ENCODE results near the gene CCM2L. TPM values are rescaled to one million over a fixed set of nuclear protein-coding genes. Genes with fewer than 3 reads are reported as not detected.
A peak's percentile ranks its signal among the peaks of the same experiment; 100 is the strongest.

CCM2L gene
- polyA plus RNA-seq, 1 donor (not counting 4 experiments of a cell fraction or from before 2014, with no cell fraction given), result not detected

DNA sequence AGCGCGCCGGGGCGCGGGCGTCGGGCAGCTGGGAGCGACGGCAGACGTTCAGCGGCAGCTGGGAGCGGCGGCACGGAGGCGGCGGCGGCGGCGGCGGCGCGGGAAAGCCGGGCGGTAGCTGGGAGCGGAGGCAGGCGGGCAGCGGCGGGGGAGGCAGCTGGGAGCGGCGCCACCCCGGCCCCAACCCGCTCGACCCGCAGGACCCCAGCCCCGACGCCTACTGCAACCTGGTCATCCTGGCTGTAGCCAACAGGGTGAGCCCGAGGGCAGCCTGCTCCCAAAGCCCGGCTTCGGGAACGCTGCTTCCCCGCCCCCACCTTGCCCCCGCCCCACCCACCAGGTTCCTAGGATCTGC lies 8.9 kb downstream of the CCM2L start:
- dilution Hi-C loops (cut with MboI; ENCODE audit: extremely low pct_ligation_motif_present, low sequenced_read_pairs), result no loop called here
- H3K27ac ChIP-seq (ENCODE audit: control insufficient read depth, insufficient read depth, low read length), result no peak overlapping the region
- no peak for DNase-seq (ENCODE audit: low read depth, low spot score)
- peaks cover 61% of the 10 kb centered on the region for H3K27me3 ChIP-seq (ENCODE audit: control insufficient read depth, extremely low read depth, insufficient read depth, low read length)
- H3K79me2 ChIP-seq (ENCODE audit: control insufficient read depth, insufficient read depth, low read length), result no peaks in the 10 kb centered on the region
- no peaks in the 10 kb centered on the region for H3K9me3 ChIP-seq (ENCODE audit: control insufficient read depth, low read depth, low read length)
- H3K4me3 ChIP-seq (ENCODE audit: control insufficient read depth in 2 of 3, extremely low read depth in 1 of 3, insufficient read depth in 2 of 3, low read depth in 1 of 3, low read length in 3 of 3), result no peak overlapping the region
- H3K4me2 ChIP-seq (ENCODE audit: control insufficient read depth, extremely low read depth, insufficient read depth, low read depth, low read length), result no peak overlapping the region
- TF ChIP-seq, protein P1, sequence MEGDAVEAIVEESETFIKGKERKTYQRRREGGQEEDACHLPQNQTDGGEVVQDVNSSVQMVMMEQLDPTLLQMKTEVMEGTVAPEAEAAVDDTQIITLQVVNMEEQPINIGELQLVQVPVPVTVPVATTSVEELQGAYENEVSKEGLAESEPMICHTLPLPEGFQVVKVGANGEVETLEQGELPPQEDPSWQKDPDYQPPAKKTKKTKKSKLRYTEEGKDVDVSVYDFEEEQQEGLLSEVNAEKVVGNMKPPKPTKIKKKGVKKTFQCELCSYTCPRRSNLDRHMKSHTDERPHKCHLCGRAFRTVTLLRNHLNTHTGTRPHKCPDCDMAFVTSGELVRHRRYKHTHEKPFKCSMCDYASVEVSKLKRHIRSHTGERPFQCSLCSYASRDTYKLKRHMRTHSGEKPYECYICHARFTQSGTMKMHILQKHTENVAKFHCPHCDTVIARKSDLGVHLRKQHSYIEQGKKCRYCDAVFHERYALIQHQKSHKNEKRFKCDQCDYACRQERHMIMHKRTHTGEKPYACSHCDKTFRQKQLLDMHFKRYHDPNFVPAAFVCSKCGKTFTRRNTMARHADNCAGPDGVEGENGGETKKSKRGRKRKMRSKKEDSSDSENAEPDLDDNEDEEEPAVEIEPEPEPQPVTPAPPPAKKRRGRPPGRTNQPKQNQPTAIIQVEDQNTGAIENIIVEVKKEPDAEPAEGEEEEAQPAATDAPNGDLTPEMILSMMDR (optimal IDR thresholded peaks at IDR 0.05 in 1 of 3, IDR thresholded peaks at IDR 0.05 in 1 of 3, conservative IDR thresholded peaks at IDR 0.05 in 1 of 3; ENCODE audit: extremely low read depth in 1 of 3, insufficient read depth in 2 of 3, low read length in 3 of 3), result no peak
- no peak for TF ChIP-seq EZH2 (IDR thresholded peaks at IDR 0.05; ENCODE audit: low read length)
- H3K9me1 ChIP-seq (ENCODE audit: control insufficient read depth, extremely low read depth, insufficient read depth, low read length), result no peaks in the 10 kb centered on the region
- peaks cover 5% of the 10 kb centered on the region for H3K4me1 ChIP-seq (ENCODE audit: control insufficient read depth, extremely low read depth, insufficient read depth, low read length)
- no peak for FAIRE-seq
- H3K9ac ChIP-seq (ENCODE audit: control insufficient read depth, extremely low read depth, insufficient read depth, low read length), result no peak overlapping the region
- no peaks in the 10 kb centered on the region for H4K20me1 ChIP-seq (ENCODE audit: control insufficient read depth, extremely low read depth, insufficient read depth, low read length)
- no peaks in the 10 kb centered on the region for H3K36me3 ChIP-seq (ENCODE audit: control insufficient read depth in 2 of 2, extremely low read depth in 1 of 2, insufficient read depth in 2 of 2, low read length in 2 of 2)
- no peak overlapping the region for H2AFZ ChIP-seq (ENCODE audit: control insufficient read depth, low read length)

DNA sequence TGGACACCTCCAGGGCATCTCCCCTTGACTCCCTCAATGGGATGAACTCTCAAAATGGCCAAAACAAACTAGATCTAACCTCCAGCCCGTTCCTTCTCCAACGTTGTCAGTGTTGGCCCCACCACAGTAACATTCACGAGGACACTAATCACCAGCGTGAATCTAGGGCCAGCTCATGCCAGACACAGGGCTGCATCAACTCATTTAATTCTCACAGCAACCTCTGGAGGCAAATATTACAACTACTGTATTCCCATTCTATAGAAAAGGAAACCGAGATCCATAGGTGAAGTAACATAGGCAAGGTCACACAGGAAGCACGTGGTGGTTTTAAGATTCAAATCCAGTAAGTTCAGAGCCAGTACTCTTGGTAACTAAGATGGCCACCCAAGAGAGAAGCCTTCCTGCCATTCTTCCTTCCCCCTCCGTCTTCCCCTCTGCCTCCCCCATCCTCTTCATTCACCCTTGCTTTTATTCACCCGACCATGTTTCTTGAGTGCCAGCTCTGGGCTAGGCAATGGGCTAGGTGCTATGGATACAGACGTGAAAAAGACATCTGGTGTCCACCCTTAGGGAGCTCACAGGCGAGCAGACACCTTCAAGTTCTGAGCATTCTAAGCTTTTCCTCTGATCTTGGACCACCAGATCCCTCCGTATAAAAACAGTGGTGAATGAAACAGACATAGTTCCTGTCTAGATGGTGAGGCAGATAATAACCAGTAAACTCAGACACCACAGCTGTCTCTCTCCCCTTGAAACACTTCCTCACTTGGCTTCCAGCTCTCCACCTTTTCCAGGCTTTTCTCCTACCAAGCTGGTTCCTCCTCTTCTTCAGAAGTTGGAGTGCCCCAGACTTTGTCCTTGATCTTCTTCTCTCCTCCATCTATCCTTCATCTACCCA lies 9.6 kb downstream of the CCM2L start:
- Histone ChIP-seq H3K4me2 (ENCODE audit: control insufficient read depth, extremely low read depth, insufficient read depth, low read depth, low read length) (no peak overlapping the region), H4K20me1 (ENCODE audit: control insufficient read depth, extremely low read depth, insufficient read depth, low read length) (no peaks in the 10 kb centered on the region), H3K9me3 (ENCODE audit: control insufficient read depth, low read depth, low read length) (no peaks in the 10 kb centered on the region), H3K9me1 (ENCODE audit: control insufficient read depth, extremely low read depth, insufficient read depth, low read length) (no peaks in the 10 kb centered on the region), H3K9ac (ENCODE audit: control insufficient read depth, extremely low read depth, insufficient read depth, low read length) (no peak overlapping the region), H3K27me3 (ENCODE audit: control insufficient read depth, extremely low read depth, insufficient read depth, low read length) (peaks cover 59% of the 10 kb centered on the region), H3K79me2 (ENCODE audit: control insufficient read depth, insufficient read depth, low read length) (no peaks in the 10 kb centered on the region), H2AFZ (ENCODE audit: control insufficient read depth, low read length) (no peak overlapping the region), H3K4me1 (ENCODE audit: control insufficient read depth, extremely low read depth, insufficient read depth, low read length) (peaks cover 5% of the 10 kb centered on the region), H3K27ac (ENCODE audit: control insufficient read depth, insufficient read depth, low read length) (no peak overlapping the region), H3K4me3 (ENCODE audit: control insufficient read depth in 2 of 3, extremely low read depth in 1 of 3, insufficient read depth in 2 of 3, low read depth in 1 of 3, low read length in 3 of 3) (no peak overlapping the region), H3K36me3 (ENCODE audit: control insufficient read depth in 2 of 2, extremely low read depth in 1 of 2, insufficient read depth in 2 of 2, low read length in 2 of 2) (no peaks in the 10 kb centered on the region)
- DNase-seq (ENCODE audit: low read depth, low spot score) (no peak), FAIRE-seq (no peak)
- TF ChIP-seq, protein P1 (optimal IDR thresholded peaks at IDR 0.05 in 1 of 3, IDR thresholded peaks at IDR 0.05 in 1 of 3, conservative IDR thresholded peaks at IDR 0.05 in 1 of 3; ENCODE audit: extremely low read depth in 1 of 3, insufficient read depth in 2 of 3, low read length in 3 of 3), result no peak
- peak; percentile 96 for TF ChIP-seq EZH2 (IDR thresholded peaks at IDR 0.05; ENCODE audit: low read length)
- dilution Hi-C loops (cut with MboI; ENCODE audit: extremely low pct_ligation_motif_present, low sequenced_read_pairs), result no loop called here
